Epithelial cell of prostate (primary cell): Measurements from ENCODE around the gene TSPAN9.

Experiments
- DNase-seq: peaks from one replicate; pipeline ENCODE4 v3.0.0-alpha.2; 2011; ENCODE audit warnings: low read depth, low spot score
- H3K27ac ChIP-seq: fragments of 450-650 bp; 2 replicates; pipeline ENCODE4 v1.5.1; 2017; ENCODE audit warnings: mild to moderate bottlenecking

The TSPAN9 gene

GRCh38 chr12:3119192-3119755, 42.1 kb downstream of the TSPAN9 start:
- no peak for DNase-seq
- H3K27ac ChIP-seq = peak overlapping the region; percentile 45

GRCh38 chr12:3119756-3120601, 42.8 kb downstream of the TSPAN9 start:
- DNase-seq = no peak
- H3K27ac ChIP-seq = peak overlapping the region; percentile 45

GRCh38 chr12:3120701-3121100, 43.5 kb downstream of the TSPAN9 start:
- H3K27ac ChIP-seq = peak overlapping the region; percentile 45
- no peak for DNase-seq

GRCh38 chr12:3122841-3123678, 45.9 kb downstream of the TSPAN9 start:
- no peak overlapping the region for H3K27ac ChIP-seq
- no peak for DNase-seq

GRCh38 chr12:3123729-3124128, 46.5 kb downstream of the TSPAN9 start:
- H3K27ac ChIP-seq = no peak overlapping the region
- no peak for DNase-seq

GRCh38 chr12:3124917-3125316, 47.7 kb downstream of the TSPAN9 start:
- no peak for DNase-seq
- H3K27ac ChIP-seq = no peak overlapping the region

GRCh38 chr12:3125674-3126073, 48.5 kb downstream of the TSPAN9 start:
- H3K27ac ChIP-seq = no peak overlapping the region
- DNase-seq = no peak

GRCh38 chr12:3127832-3128231, 50.7 kb downstream of the TSPAN9 start:
- no peak for DNase-seq
- H3K27ac ChIP-seq = no peak overlapping the region

GRCh38 chr12:3128498-3129293, 51.5 kb downstream of the TSPAN9 start:
- DNase-seq = no peak
- no peak overlapping the region for H3K27ac ChIP-seq

GRCh38 chr12:3129301-3130056, 52.3 kb downstream of the TSPAN9 start:
- DNase-seq = no peak

GRCh38 chr12:3130057-3130830, 53.1 kb downstream of the TSPAN9 start:
- DNase-seq = no peak
- H3K27ac ChIP-seq = no peak overlapping the region

More at GRCh38 chr12:3129301-3130056, 52.3 kb downstream of the TSPAN9 start:
- no peak overlapping the region for H3K27ac ChIP-seq

GRCh38 chr12:3131129-3131528, 54.0 kb downstream of the TSPAN9 start:
- no peak for DNase-seq
- no peak overlapping the region for H3K27ac ChIP-seq

GRCh38 chr12:3132636-3133404, 55.6 kb downstream of the TSPAN9 start:
- H3K27ac ChIP-seq = no peak overlapping the region
- DNase-seq = no peak

- no peak for DNase-seq
- no peak overlapping the region for H3K27ac ChIP-seq
Observed at GRCh38 chr12:3133405-3133783, 56.2 kb downstream of the TSPAN9 start.

- DNase-seq = no peak
- H3K27ac ChIP-seq = no peak overlapping the region
Observed at GRCh38 chr12:3134126-3134525, 56.9 kb downstream of the TSPAN9 start.

- DNase-seq = no peak
- H3K27ac ChIP-seq = no peak overlapping the region
Observed at GRCh38 chr12:3134526-3135135, 57.5 kb downstream of the TSPAN9 start.
